Lower lobe of right lung (tissue), 2 donors: Measurements from ENCODE around the gene FBXO10. TPM values are rescaled to one million over a fixed set of nuclear protein-coding genes. Genes with fewer than 3 reads are reported as not detected.

Experiments used
- ATAC-seq, 2 donors: fragments of 200-7000 bp; cut with Tn5 transposase; one replicate each; pipeline ENCODE4 v1.9.1; 2020 to 2022; ENCODE audit warnings: mild to moderate bottlenecking in 2 of 2, moderate library complexity in 2 of 2
- DNase-seq: peaks from one replicate; pipeline ENCODE4 v3.0.0-alpha.2; 2020
- H3K27ac ChIP-seq: fragments of 200-600 bp; one replicate; pipeline ENCODE4 v1.8.0; 2022
- H3K27me3 ChIP-seq: fragments of 200-600 bp; one replicate; pipeline ENCODE4 v1.8.0; 2022; ENCODE audit warnings: low read depth
- H3K36me3 ChIP-seq: fragments of 200-600 bp; one replicate; pipeline ENCODE4 v1.8.0; 2022; ENCODE audit warnings: mild to moderate bottlenecking
- H3K4me1 ChIP-seq: fragments of 200-600 bp; one replicate; pipeline ENCODE4 v1.8.0; 2022
- H3K4me3 ChIP-seq: fragments of 200-600 bp; one replicate; pipeline ENCODE4 v1.8.0; 2022; ENCODE audit warnings: mild to moderate bottlenecking
- H3K9me3 ChIP-seq: fragments of 200-600 bp; one replicate; pipeline ENCODE4 v1.8.0; 2022
- CTCF ChIP-seq: fragments of 200-600 bp; IDR thresholded peaks from one replicate; pipeline ENCODE4 v1.8.0; 2022; ENCODE audit warnings: antibody characterized with exemption, mild to moderate bottlenecking
- intact Hi-C: fragments of 100-400 bp; cut with DNase I; formaldehyde crosslinking; loops from one replicate; pipeline ENCODE4 v1.11.0; 2022
- long read RNA-seq: library from polyadenylated mRNA; unstranded; transcript quantifications from one replicate; pipeline ENCODE4 v2.0.0, GENCODE V29; 2021
- total RNA-seq: library from RNA; stranded (reverse); fragmentation: NEBNext Ultra II Directional; extraction: Animal tissue kit (Norgen Biotek cat#: 25700); gene quantifications from one replicate; pipeline ENCODE4 v1.2.1, GENCODE V29; 2021
- donor health status: DM: no; HTN: yes; CAD: no; lungs with severe emphysema.

The FBXO10 gene
- 10.2 TPM for total RNA-seq
- long read RNA-seq, full-length matches to known transcripts, result 3 of 13 reads
- long read RNA-seq, partial matches to known transcripts, result 4 of 13 reads
- long read RNA-seq, other reads (novel, unspliced or antisense), result 6 of 13 reads

- Histone ChIP-seq H3K9me3 (no peaks in the 10 kb centered on the region), H3K27ac (peak within 1 kb of the TSS; percentile 82), H3K4me1 (peaks cover 17% of the 10 kb centered on the region), H3K4me3 (peak within 1 kb of the TSS; percentile 91), H3K36me3 (peaks cover 4% of the 10 kb centered on the region), H3K27me3 (no peaks in the 10 kb centered on the region)
- intact Hi-C loops, result no loop called here
- no peak for TF ChIP-seq CTCF
- DNase-seq (peak; percentile 77), ATAC-seq (peak; percentile 95 to 98)
Measured at GRCh38 chr9:37575921-37576721, at the start of gene FBXO10. Gene FBXO10, minus strand, starts transcription at chr9:37576380. Its CDS starts 34,612 bp downstream, at chr9:37541768.

- Histone ChIP-seq H3K9me3 (no peaks in the 10 kb centered on the region), H3K4me1 (no peaks in the 10 kb centered on the region), H3K36me3 (no peaks in the 10 kb centered on the region), H3K4me3 (no peak overlapping the region), H3K27me3 (no peaks in the 10 kb centered on the region), H3K27ac (no peak overlapping the region)
- intact Hi-C loops, result no loop called here
- no peak for ATAC-seq
- no peak for TF ChIP-seq CTCF
- DNase-seq, result no peak
Measured at GRCh38 chr9:37625758-37626147, 49.6 kb upstream of the FBXO10 start.

- H3K9me3 ChIP-seq, result no peaks in the 10 kb centered on the region
- no peak overlapping the region for H3K27ac ChIP-seq
- H3K4me1 ChIP-seq, result no peaks in the 10 kb centered on the region
- DNase-seq (no peak), ATAC-seq (no peak)
- H3K36me3 ChIP-seq, result no peaks in the 10 kb centered on the region
- H3K4me3 ChIP-seq, result no peak overlapping the region
- H3K27me3 ChIP-seq, result no peaks in the 10 kb centered on the region
- intact Hi-C loops, result no loop called here
- no peak for TF ChIP-seq CTCF
Measured at GRCh38 chr9:37625036-37625757, 49.0 kb upstream of the FBXO10 start.

- no peak for ATAC-seq
- DNase-seq, result no peak
- no peaks in the 10 kb centered on the region for H3K4me1 ChIP-seq
- no peak for TF ChIP-seq CTCF
- no peak overlapping the region for H3K27ac ChIP-seq
- H3K36me3 ChIP-seq, result no peaks in the 10 kb centered on the region
- H3K9me3 ChIP-seq, result no peaks in the 10 kb centered on the region
- intact Hi-C loops, result no loop called here
- no peak overlapping the region for H3K4me3 ChIP-seq
- H3K27me3 ChIP-seq, result no peaks in the 10 kb centered on the region
Measured at GRCh38 chr9:37624073-37624472, 47.9 kb upstream of the FBXO10 start.

DNA sequence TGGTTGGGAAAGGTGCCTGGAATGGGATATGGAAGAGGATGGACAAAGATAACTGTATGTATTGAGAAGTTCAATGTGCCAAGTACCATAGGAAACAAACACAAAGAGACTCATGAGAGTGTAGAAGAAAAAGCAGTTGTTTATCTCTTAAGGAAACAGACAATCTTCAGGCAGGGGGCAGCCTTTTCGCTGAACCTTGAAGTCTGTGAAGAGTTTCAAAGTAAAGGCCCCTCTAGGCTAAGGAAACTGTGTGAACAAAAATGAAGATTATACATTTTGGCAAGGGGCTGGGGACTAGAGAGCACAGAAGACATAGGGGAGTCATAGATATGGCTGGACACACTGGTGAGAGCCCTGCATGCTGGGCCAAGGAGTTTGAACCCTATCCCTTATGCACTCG, 47.1 kb upstream of the FBXO10 start:
- Histone ChIP-seq H3K36me3 (no peaks in the 10 kb centered on the region), H3K27me3 (no peaks in the 10 kb centered on the region), H3K4me3 (no peak overlapping the region), H3K4me1 (no peaks in the 10 kb centered on the region), H3K9me3 (no peaks in the 10 kb centered on the region), H3K27ac (no peak overlapping the region)
- ATAC-seq, result no peak
- DNase-seq, result no peak
- intact Hi-C loops, result no loop called here
- TF ChIP-seq CTCF, result no peak
